Trophoblast cell (in vitro differentiated cells and primary cell): ENCODE data around the gene POTEF.
"Not testable (repeated sequence)": the region's sequence is repeated elsewhere in the genome, so short reads cannot be mapped to it uniquely, and the experiment has no call there.

Experiments used
- DNase-seq, 2 donors: peaks; one replicate each; pipeline ENCODE4 v3.0.0-alpha.2; 2016
- H2AFZ ChIP-seq: 2 replicates; pipeline ENCODE4 v1.6.1; 2013; ENCODE audit warnings: low read length, moderate library complexity, mild to moderate bottlenecking; ENCODE audit not compliant: insufficient read depth, poor library complexity
- H2AK5ac ChIP-seq: 2 replicates; pipeline ENCODE4 v1.6.1; 2013; ENCODE audit warnings: mild to moderate bottlenecking, low read length
- H2BK120ac ChIP-seq: 2 replicates; pipeline ENCODE4 v1.6.1; 2013; ENCODE audit warnings: low read length, mild to moderate bottlenecking, moderate library complexity; ENCODE audit not compliant: insufficient read depth, poor library complexity
- H2BK12ac ChIP-seq: 2 replicates; pipeline ENCODE4 v1.6.1; 2013; ENCODE audit warnings: mild to moderate bottlenecking, low read length, moderate library complexity
- H2BK5ac ChIP-seq: 2 replicates; pipeline ENCODE4 v1.6.1; 2013; ENCODE audit warnings: low read length, low read depth, moderate library complexity, mild to moderate bottlenecking; ENCODE audit not compliant: poor library complexity
- H3K14ac ChIP-seq: 2 replicates; pipeline ENCODE4 v1.6.1; 2013; ENCODE audit warnings: mild to moderate bottlenecking, low read length
- H3K18ac ChIP-seq: 2 replicates; pipeline ENCODE4 v1.6.1; 2013; ENCODE audit warnings: mild to moderate bottlenecking, low read length
- H3K23ac ChIP-seq: 2 replicates; pipeline ENCODE4 v1.6.1; 2013; ENCODE audit warnings: low read length
- H3K27ac ChIP-seq: 2 replicates; pipeline ENCODE4 v1.5.1; 2013; ENCODE audit warnings: low read depth, mild to moderate bottlenecking, inconsistent platforms, low read length, moderate library complexity
- H3K27me3 ChIP-seq: 2 replicates; pipeline ENCODE4 v1.6.1; 2013; ENCODE audit warnings: inconsistent platforms, mild to moderate bottlenecking, low read length, moderate library complexity; ENCODE audit not compliant: insufficient read depth
- H3K36me3 ChIP-seq, 2 experiments: 1 replicate in 1 of 2; 2 replicates in 1 of 2; pipeline ENCODE4 v1.6.1; 2013; ENCODE audit warnings: low read length in 2 of 2, mild to moderate bottlenecking in 2 of 2, moderate library complexity in 1 of 2; ENCODE audit not compliant: insufficient read depth in 2 of 2, control insufficient read depth in 1 of 2
- H3K4ac ChIP-seq: 2 replicates; pipeline ENCODE4 v1.6.1; 2013; ENCODE audit warnings: low read depth, mild to moderate bottlenecking, low read length, moderate library complexity
- H3K4me1 ChIP-seq, 2 experiments: 1 replicate in 1 of 2; 2 replicates in 1 of 2; pipeline ENCODE4 v1.6.1; 2013; ENCODE audit warnings: low read length in 2 of 2, mild to moderate bottlenecking in 2 of 2, moderate library complexity in 1 of 2; ENCODE audit not compliant: insufficient read depth in 2 of 2, control insufficient read depth in 1 of 2
- H3K4me2 ChIP-seq: 2 replicates; pipeline ENCODE4 v1.6.1; 2013; ENCODE audit warnings: inconsistent platforms, mild to moderate bottlenecking, low read length, moderate library complexity
- H3K4me3 ChIP-seq: 2 replicates; pipeline ENCODE4 v1.5.1; 2013; ENCODE audit warnings: mild to moderate bottlenecking, low read depth, low read length, inconsistent platforms
- H3K79me1 ChIP-seq: one replicate; pipeline ENCODE4 v1.6.1; 2013; ENCODE audit warnings: low read length
- H3K79me2 ChIP-seq: 2 replicates; pipeline ENCODE4 v1.6.1; 2013; ENCODE audit warnings: low read length, mild to moderate bottlenecking; ENCODE audit not compliant: control insufficient read depth, insufficient read depth, poor library complexity
- H3K9ac ChIP-seq: 2 replicates; pipeline ENCODE4 v1.6.1; 2013; ENCODE audit warnings: mild to moderate bottlenecking, low read length
- H3K9me3 ChIP-seq: 2 replicates; pipeline ENCODE4 v1.6.1; 2013; ENCODE audit warnings: low read depth, mild to moderate bottlenecking, control low read depth, inconsistent platforms, low read length; ENCODE audit not compliant: insufficient read depth
- H4K12ac ChIP-seq: 2 replicates; pipeline ENCODE4 v1.6.1; 2013; ENCODE audit warnings: low read depth, mild to moderate bottlenecking, low read length, moderate library complexity
- H4K8ac ChIP-seq: 2 replicates; pipeline ENCODE4 v1.6.1; 2013; ENCODE audit warnings: low read depth, mild to moderate bottlenecking, low read length, moderate library complexity
- H4K91ac ChIP-seq: one replicate; pipeline ENCODE4 v1.6.1; 2013; ENCODE audit warnings: low read depth, mild to moderate bottlenecking, low read length, moderate library complexity
- WGBS: extraction: QIAGEN DNeasy Blood & Tissue Kit; methylation state at CpG from one replicate; pipeline ENCODE4 v1.1.7; 2013; ENCODE audit warnings: missing lambda C conversion rate; ENCODE audit not compliant: insufficient read length, insufficient coverage; ENCODE audit errors: extremely low coverage; 5-methylcytosine and 5-hydroxymethylcytosine counted together

Gene POTEF

GRCh38 chr2:130138326-130138725 lies 9.3 kb upstream of the POTEF start:
- H3K79me1 ChIP-seq, result not testable (repeated sequence)

GRCh38 chr2:130137118-130137517 lies 8.1 kb upstream of the POTEF start:
- not testable (repeated sequence) for H2BK12ac ChIP-seq, H4K8ac ChIP-seq, H3K9me3 ChIP-seq, H3K79me1 ChIP-seq, H3K4me3 ChIP-seq, H3K4me2 ChIP-seq, H3K27ac ChIP-seq, H3K14ac ChIP-seq, H3K9ac ChIP-seq, H3K18ac ChIP-seq, H3K79me2 ChIP-seq, H2AK5ac ChIP-seq, DNase-seq, H2BK5ac ChIP-seq, H2AFZ ChIP-seq, H4K91ac ChIP-seq, H4K12ac ChIP-seq, H3K27me3 ChIP-seq, H3K36me3 ChIP-seq, H3K4ac ChIP-seq, H3K4me1 ChIP-seq, H3K23ac ChIP-seq, H2BK120ac ChIP-seq
- WGBS, result no CpG with 5 or more reads among the region's 5 CpGs

More at GRCh38 chr2:130138326-130138725, 9.3 kb upstream of the POTEF start:
- H3K4ac ChIP-seq, H3K79me2 ChIP-seq, H2BK5ac ChIP-seq, H3K4me2 ChIP-seq, H3K4me3 ChIP-seq, H3K27me3 ChIP-seq, H2AFZ ChIP-seq, H3K36me3 ChIP-seq, DNase-seq, H3K9ac ChIP-seq, H2BK120ac ChIP-seq, H3K23ac ChIP-seq, H2AK5ac ChIP-seq, H4K8ac ChIP-seq, H4K91ac ChIP-seq, H4K12ac ChIP-seq, H3K4me1 ChIP-seq, H2BK12ac ChIP-seq, H3K18ac ChIP-seq, H3K27ac ChIP-seq, H3K9me3 ChIP-seq, H3K14ac ChIP-seq: not testable (repeated sequence)
- no CpG with 5 or more reads among the region's 13 CpGs for WGBS

GRCh38 chr2:130136546-130136945 lies 7.5 kb upstream of the POTEF start:
- not testable (repeated sequence) for H2BK12ac ChIP-seq, H3K4me1 ChIP-seq, H2BK120ac ChIP-seq, DNase-seq, H3K36me3 ChIP-seq, H3K4me3 ChIP-seq, H4K91ac ChIP-seq, H3K9me3 ChIP-seq, H3K27ac ChIP-seq, H2BK5ac ChIP-seq, H2AFZ ChIP-seq, H2AK5ac ChIP-seq, H3K23ac ChIP-seq, H3K4me2 ChIP-seq, H3K9ac ChIP-seq, H4K8ac ChIP-seq, H3K18ac ChIP-seq, H3K4ac ChIP-seq, H3K79me2 ChIP-seq, H3K79me1 ChIP-seq, H3K27me3 ChIP-seq, H4K12ac ChIP-seq, H3K14ac ChIP-seq
- no CpG with 5 or more reads among the region's 10 CpGs for WGBS

GRCh38 chr2:130135692-130136541 lies 6.9 kb upstream of the POTEF start:
- H4K91ac ChIP-seq, result peak overlapping the region; percentile 47
- H4K12ac ChIP-seq, result no peak overlapping the region
- H2AK5ac ChIP-seq, result peak overlapping the region; percentile 24
- no peaks in the 10 kb centered on the region for H3K4me1 ChIP-seq
- H3K4me2 ChIP-seq, result no peak overlapping the region
- no peak overlapping the region for H3K18ac ChIP-seq
- H3K23ac ChIP-seq, result no peak overlapping the region
- peak overlapping the region; percentile 37 for H3K14ac ChIP-seq
- H2BK12ac ChIP-seq, result peak overlapping the region; percentile 58
- H4K8ac ChIP-seq, result no peak overlapping the region
- H2BK5ac ChIP-seq, result no peak overlapping the region
- H3K4ac ChIP-seq, result no peak overlapping the region
- H3K79me2 ChIP-seq, result no peaks in the 10 kb centered on the region
- DNase-seq, result no peak
- H2AFZ ChIP-seq, result no peak overlapping the region
- no peak overlapping the region for H3K27ac ChIP-seq
- no peaks in the 10 kb centered on the region for H3K79me1 ChIP-seq
- no peak overlapping the region for H3K4me3 ChIP-seq
- H3K27me3 ChIP-seq, result no peaks in the 10 kb centered on the region
- WGBS, result no CpG with 5 or more reads among the region's 15 CpGs
- peak overlapping the region; percentile 43 for H2BK120ac ChIP-seq
- no peak overlapping the region for H3K9ac ChIP-seq
- no peaks in the 10 kb centered on the region for H3K9me3 ChIP-seq
- H3K36me3 ChIP-seq, result no peaks in the 10 kb centered on the region
